Mesodermal cell (in vitro differentiated cells): Measurements from ENCODE around the gene PTPRN2.

Experiments
- H3K27ac ChIP-seq: 2 replicates; pipeline ENCODE4 v1.7.0; 2013; ENCODE audit warnings: mild to moderate bottlenecking, low read depth, low read length, moderate library complexity; ENCODE audit not compliant: severe bottlenecking
- H3K36me3 ChIP-seq: 2 replicates; pipeline ENCODE4 v1.7.1; 2013; ENCODE audit warnings: mild to moderate bottlenecking, low read length, moderate library complexity; ENCODE audit not compliant: control insufficient read depth, insufficient read depth
- H3K4me1 ChIP-seq: one replicate; pipeline ENCODE4 v1.7.1; 2013; ENCODE audit warnings: mild to moderate bottlenecking, low read length; ENCODE audit not compliant: insufficient read depth, control insufficient read depth, poor library complexity, severe bottlenecking
- H3K4me3 ChIP-seq: 2 replicates; pipeline ENCODE4 v1.7.0; 2013; ENCODE audit warnings: low read length, control low read depth, mild to moderate bottlenecking; ENCODE audit not compliant: insufficient read depth, poor library complexity, severe bottlenecking; ENCODE audit errors: extremely low read depth
- H3K9me3 ChIP-seq: 2 replicates; pipeline ENCODE4 v1.7.1; 2013; ENCODE audit warnings: mild to moderate bottlenecking, low read length, moderate library complexity; ENCODE audit not compliant: control insufficient read depth
- WGBS, 2 experiments: methylation state at CpG; one replicate each; pipeline ENCODE4 v1.1.5; 2013; ENCODE audit warnings: missing lambda C conversion rate in 2 of 2; ENCODE audit not compliant: insufficient coverage in 2 of 2; 5-methylcytosine and 5-hydroxymethylcytosine counted together

PTPRN2 gene

DNA sequence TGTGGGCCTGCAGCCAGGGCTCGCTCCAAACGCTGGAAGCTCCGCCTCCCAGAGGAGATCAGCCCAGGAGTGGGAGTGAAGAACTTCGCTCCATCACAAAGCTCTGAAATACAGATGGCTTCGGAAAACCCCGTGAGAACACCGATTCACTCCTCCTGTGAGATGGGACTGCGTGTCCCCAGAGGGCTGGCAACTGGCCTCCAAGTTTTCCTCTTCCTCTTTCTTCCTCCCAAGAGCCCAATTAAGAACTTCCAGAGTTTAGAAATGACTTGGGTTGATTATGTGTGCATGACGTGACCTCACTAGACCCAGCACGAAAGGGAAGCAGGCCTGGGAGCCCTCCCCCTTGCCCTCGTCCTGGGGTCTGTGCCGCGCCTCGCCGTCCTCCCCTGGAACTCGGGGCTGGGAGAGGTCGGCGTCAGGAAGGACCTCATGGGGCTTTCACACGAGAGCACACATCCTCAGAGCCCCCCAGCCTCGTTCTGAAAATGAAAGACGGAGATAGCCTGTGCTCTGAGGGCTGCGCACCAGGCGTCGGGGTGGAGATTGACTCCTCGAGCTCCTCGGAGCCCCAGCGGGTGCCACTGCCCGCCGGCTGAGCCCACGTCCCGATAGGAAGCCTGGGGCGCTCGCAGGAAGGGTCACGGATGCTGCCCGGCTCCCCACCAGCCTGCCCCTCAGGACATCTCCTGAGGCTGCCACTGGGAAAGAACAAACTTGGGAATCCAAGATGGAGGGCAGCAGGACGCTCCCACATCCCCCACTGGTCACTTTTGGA is 37.8 kb downstream of the PTPRN2 start:
- no peak overlapping the region for H3K27ac ChIP-seq
- no peaks in the 10 kb centered on the region for H3K36me3 ChIP-seq
- no peaks in the 10 kb centered on the region for H3K4me1 ChIP-seq
- no peak overlapping the region for H3K4me3 ChIP-seq
- 78 to 81% methylated on average over 27 to 31 of the region's 36 CpGs for WGBS, 2 experiments
- H3K9me3 ChIP-seq = peaks cover 74% of the 10 kb centered on the region

GRCh38 chr7:158549176-158549615 is 38.4 kb downstream of the PTPRN2 start:
- 87 to 88% methylated on average over 17 to 22 of the region's 22 CpGs for WGBS, 2 experiments
- Histone ChIP-seq H3K4me3 (no peak overlapping the region), H3K4me1 (no peaks in the 10 kb centered on the region), H3K27ac (no peak overlapping the region), H3K9me3 (peaks cover 72% of the 10 kb centered on the region), H3K36me3 (no peaks in the 10 kb centered on the region)

DNA sequence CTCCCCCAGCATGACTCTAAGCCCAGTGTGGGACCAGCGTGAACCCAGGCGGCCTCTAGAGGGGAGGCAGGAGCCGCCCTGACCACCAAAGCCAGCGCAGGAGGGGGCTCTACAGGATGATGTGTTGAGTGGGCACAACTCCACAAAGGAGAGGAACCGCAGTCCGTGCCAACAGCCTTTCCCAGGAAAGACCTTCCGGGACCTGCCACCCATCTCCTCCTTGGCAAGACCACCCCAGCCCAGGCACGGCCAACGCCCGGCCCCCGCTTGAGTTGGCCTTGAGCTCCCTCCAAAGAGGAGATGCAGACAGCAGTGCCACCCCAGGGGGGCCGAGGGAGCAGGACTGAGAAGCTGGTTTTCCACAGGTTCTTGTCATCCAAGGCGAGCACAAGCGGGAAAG is 38.9 kb downstream of the PTPRN2 start:
- 79 to 88% methylated on average over 8 to 12 of the region's 14 CpGs for WGBS, 2 experiments
- peaks cover 71% of the 10 kb centered on the region for H3K9me3 ChIP-seq
- no peaks in the 10 kb centered on the region for H3K4me1 ChIP-seq
- H3K27ac ChIP-seq = no peak overlapping the region
- H3K4me3 ChIP-seq = no peak overlapping the region
- no peaks in the 10 kb centered on the region for H3K36me3 ChIP-seq

DNA sequence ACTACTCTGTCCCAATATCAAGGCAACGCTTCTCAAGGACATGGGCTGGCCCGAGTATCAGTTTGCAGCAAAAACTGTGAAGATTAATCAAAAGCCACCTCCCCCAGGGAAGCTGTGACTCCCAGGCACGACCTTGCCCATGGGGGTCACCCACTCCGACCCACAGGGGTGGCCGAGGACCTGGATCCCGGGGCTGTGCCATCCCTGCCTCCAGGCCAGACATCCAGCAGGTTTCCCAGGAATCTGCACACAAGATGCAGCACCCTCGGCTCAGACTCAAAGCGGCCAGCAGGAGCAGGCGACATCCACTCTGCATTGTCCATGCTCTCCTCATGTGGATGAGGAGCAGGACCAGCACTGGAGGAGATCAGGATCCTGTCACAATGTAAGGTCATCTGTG is 39.8 kb downstream of the PTPRN2 start:
- Histone ChIP-seq H3K36me3 (no peaks in the 10 kb centered on the region), H3K9me3 (peaks cover 66% of the 10 kb centered on the region), H3K27ac (no peak overlapping the region), H3K4me3 (no peak overlapping the region), H3K4me1 (no peaks in the 10 kb centered on the region)
- 70 to 84% methylated on average over 8 to 9 of the region's 9 CpGs for WGBS, 2 experiments

DNA sequence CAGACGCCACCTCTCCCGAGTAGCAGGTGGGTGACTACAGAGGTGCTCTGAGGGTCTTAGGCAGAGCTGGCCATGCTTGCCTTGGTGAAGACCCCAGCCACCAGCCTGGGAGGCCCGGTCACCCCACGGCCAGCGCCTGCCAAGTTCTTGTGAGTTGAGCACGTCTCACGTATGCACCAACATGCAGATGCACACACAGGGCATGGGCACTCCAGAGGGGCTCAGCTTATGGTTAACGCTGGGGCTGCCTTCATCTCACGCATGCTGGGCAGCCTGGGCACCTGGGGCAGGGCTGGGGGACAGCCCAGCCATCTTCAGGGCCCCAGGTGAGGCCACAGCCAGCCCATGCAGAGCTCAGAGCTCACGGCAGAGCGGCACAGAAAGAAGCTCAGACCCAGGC is 41.0 kb downstream of the PTPRN2 start:
- 75 to 79% methylated on average over 10 to 11 of the region's 11 CpGs for WGBS, 2 experiments

DNA sequence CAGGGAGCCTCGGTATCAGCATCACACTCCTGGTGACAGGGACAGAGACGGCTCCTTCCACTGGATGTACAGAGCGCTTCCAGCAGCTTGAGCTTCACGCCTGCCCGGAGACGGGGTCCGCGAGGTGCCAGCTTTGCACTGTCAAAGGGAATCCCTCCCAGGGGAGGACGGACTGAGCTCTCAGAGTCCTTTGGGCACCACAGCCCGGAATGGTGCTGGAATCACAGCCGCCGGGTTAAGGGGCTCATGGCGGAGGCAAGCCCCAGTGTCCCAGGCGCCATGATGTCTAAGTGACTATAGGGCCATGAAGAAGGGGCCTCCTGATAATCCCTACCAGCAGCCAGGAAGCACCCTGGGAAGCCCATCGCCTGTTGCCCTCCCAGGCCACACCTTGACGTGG is 41.4 kb downstream of the PTPRN2 start:
- Histone ChIP-seq H3K9me3 (peaks cover 80% of the 10 kb centered on the region), H3K36me3 (no peaks in the 10 kb centered on the region), H3K4me3 (no peak overlapping the region), H3K4me1 (no peaks in the 10 kb centered on the region), H3K27ac (no peak overlapping the region)
- WGBS, 2 experiments = 87 to 88% methylated on average over 14 to 16 of the region's 16 CpGs

More for the DNA sequence above, 41.0 kb downstream of the PTPRN2 start:
- no peak overlapping the region for H3K4me3 ChIP-seq
- H3K4me1 ChIP-seq = no peaks in the 10 kb centered on the region
- H3K27ac ChIP-seq = no peak overlapping the region
- no peaks in the 10 kb centered on the region for H3K36me3 ChIP-seq
- peaks cover 76% of the 10 kb centered on the region for H3K9me3 ChIP-seq

DNA sequence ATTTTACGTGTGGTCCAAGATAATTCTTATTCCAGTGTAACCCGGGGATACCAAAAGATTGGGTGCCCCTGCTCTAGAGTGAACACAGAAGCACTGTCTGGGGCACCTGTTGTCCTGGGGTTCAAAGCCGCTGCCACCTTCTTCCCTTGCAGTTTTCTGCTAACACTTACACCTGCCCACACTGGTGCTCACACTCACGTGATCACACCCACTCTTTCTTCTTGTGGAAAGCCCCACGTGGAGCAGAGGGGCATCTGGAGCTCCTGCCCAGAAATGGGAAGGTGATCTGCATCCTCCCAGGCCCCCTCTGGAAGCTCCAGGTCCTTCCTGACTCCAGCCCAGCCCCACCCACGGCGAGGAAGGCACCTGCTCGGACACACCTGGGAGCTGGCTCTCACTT is 42.9 kb downstream of the PTPRN2 start:
- Histone ChIP-seq H3K36me3 (no peaks in the 10 kb centered on the region), H3K27ac (no peak overlapping the region), H3K4me1 (no peaks in the 10 kb centered on the region), H3K9me3 (peaks cover 81% of the 10 kb centered on the region), H3K4me3 (no peak overlapping the region)
- WGBS, 2 experiments = 42 to 67% methylated on average over 7 of the region's 8 CpGs

- no peaks in the 10 kb centered on the region for H3K4me1 ChIP-seq
- no peaks in the 10 kb centered on the region for H3K36me3 ChIP-seq
- no peak overlapping the region for H3K27ac ChIP-seq
- no peak overlapping the region for H3K4me3 ChIP-seq
- 88 to 92% methylated on average over 8 to 9 of the region's 11 CpGs for WGBS, 2 experiments
- H3K9me3 ChIP-seq = peaks cover 81% of the 10 kb centered on the region
Observed at GRCh38 chr7:158543840-158544239, 43.8 kb downstream of the PTPRN2 start.

DNA sequence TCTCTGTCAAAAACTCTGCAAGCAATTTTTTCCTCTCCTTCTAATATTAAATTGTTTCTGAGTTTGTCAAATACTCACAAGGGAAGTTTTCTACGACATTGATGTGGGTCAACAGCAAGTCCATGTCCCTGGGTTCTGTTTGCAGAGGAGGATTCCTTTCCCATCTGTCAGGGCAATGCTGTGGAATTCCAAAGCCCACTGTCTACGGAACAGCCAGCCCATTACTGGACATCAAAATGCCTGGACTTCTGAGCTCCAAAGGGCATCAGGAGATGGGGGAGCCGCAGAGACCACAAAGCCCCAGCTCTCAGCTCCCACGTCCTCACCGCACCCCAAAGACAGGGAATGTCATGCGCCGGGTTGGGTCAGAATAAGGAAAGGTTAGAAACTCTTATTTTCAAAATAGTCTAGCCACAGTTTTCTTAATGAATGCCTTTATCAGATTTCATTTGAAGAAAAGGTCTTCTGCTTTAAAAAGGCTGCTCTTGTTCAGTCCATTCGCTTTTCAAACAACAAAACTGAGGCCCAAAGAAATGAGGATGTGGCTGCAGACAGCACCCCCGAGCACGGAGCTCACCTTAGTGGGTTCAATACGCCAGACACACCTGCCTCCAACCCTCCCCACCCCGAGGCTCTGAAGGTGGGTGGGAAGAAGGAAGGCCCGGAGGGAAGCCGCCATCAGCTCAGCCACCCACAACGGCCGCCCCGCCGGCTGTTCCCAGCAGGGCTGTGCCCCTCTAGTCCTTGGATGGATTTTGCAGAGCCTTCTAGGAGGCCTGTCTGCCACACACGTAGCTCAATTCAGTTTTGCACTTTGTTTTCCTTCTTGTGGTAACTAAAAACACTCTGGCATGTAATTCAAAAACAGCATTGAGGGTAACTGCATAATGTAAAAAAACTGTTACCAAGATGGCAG is 44.7 kb downstream of the PTPRN2 start:
- no peaks in the 10 kb centered on the region for H3K4me1 ChIP-seq
- peaks cover 80% of the 10 kb centered on the region for H3K9me3 ChIP-seq
- no peak overlapping the region for H3K27ac ChIP-seq
- H3K4me3 ChIP-seq = no peak overlapping the region
- WGBS, 2 experiments = 66 to 77% methylated on average over 7 to 12 of the region's 19 CpGs
- H3K36me3 ChIP-seq = no peaks in the 10 kb centered on the region

DNA sequence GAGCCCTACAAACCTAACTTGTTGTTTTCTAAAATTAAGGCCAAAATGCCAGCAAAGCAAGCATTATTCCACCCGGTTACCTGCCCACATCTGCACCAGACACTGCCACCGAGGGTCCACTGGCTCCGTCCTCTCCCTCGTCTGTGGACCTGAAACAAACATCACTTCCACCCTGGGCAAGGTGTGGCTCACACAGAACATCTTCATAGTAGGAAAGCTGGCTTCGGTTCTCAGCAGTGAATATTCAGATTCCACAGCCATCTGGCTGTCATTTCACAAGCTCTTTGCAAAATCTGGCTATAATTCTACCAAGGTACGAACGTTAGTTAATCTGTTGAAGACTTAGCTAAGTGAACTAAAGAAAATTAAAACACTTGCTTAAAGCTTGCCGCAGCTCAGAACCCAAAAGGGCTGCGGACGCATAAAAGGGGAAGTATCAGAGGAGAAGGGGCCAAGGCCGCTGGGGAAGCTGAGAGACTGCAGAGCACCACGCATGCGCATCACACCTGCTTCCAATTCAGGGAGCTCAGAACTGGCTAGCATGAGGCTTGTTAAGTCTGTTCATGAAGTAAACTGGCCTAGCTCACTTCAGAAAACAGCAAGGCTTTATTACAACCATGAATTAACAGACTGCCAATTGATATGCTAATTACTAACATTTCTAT is 46.1 kb downstream of the PTPRN2 start:
- Histone ChIP-seq H3K4me1 (no peaks in the 10 kb centered on the region), H3K27ac (no peak overlapping the region), H3K4me3 (no peak overlapping the region), H3K36me3 (no peaks in the 10 kb centered on the region), H3K9me3 (peaks cover 76% of the 10 kb centered on the region)
- 76 to 82% methylated on average over 10 of the region's 13 CpGs for WGBS, 2 experiments
